ENCODE data around the gene USP22. TPM values are rescaled to one million over a fixed set of nuclear protein-coding genes. Genes with fewer than 3 reads are reported as not detected.

USP22 gene
- total and polyA plus RNA-seq, 2 of the 8 experiments (the other 6 are each of a cell fraction or from before 2014, with no cell fraction given): 221 to 316 TPM

DNA sequence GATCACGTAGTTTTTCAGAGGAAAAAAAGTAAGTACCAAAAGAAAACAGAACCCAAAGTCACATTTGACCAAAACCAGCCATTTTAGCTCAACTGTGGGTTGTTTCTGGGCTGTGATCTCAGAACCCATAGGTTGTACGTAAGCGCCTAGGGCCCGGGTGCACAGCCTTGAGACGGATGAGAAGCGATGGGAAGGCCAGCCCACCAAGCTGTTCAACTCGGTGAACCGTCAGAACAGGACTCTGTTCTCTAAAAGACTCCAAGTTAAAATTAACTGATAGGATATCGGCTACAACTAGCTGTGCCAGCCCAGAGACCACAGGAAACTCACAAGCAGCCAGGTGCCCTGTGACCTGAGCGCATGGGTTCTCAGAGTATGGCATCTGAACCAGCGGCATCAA lies 28.3 kb downstream of the USP22 start:
- Histone ChIP-seq H2BK120ac (replicated peaks; ENCODE audit: low read depth, low read length) (no peak overlapping the region), H2AFZ (ENCODE audit: low read length) (no peak overlapping the region), H2AK5ac (ENCODE audit: low read depth, low read length) (no peak overlapping the region), H3K56ac (replicated peaks; ENCODE audit: insufficient read length, low read depth, low read length) (no peak overlapping the region), H3K18ac (ENCODE audit: extremely low read depth, low read length) (no peak overlapping the region), H3K27me3 (replicated peaks in 1 of 4; ENCODE audit: control insufficient read depth in 3 of 4, extremely low read depth in 1 of 4, insufficient read depth in 3 of 4, low read length in 3 of 4) (no peaks in the 10 kb centered on the region), H3K4me3 (ENCODE audit: extremely low read depth in 1 of 4, insufficient read depth in 2 of 4, low read depth in 3 of 4, low read length in 4 of 4) (no peak overlapping the region), H2BK15ac (ENCODE audit: low read length) (no peak overlapping the region), H3K36me3 (ENCODE audit: control insufficient read depth in 2 of 4, insufficient read depth in 4 of 4, low read length in 3 of 4) (peaks cover 79 to 99% (median 92%) of the 10 kb centered on the region in 4 experiments), H3K9me3 (ENCODE audit: insufficient read depth in 2 of 2, low read depth in 1 of 2, low read length in 1 of 2) (no peaks in the 10 kb centered on the region), H3K14ac (ENCODE audit: insufficient read length) (no peak overlapping the region), H3K4me1 (replicated peaks in 1 of 4; ENCODE audit: control insufficient read depth in 3 of 4, insufficient read depth in 4 of 4, low read length in 3 of 4) (no peaks in the 10 kb centered on the region), H3K79me2 (ENCODE audit: control insufficient read depth in 1 of 2, insufficient read depth in 2 of 2, low read length in 2 of 2) (peaks cover 3 to 84% of the 10 kb centered on the region in 2 experiments; a peak in 3 of 4 replicates), H3K9ac (replicated peaks in 1 of 4; ENCODE audit: extremely low read depth in 1 of 4, low read depth in 3 of 4, low read length in 3 of 4) (no peak overlapping the region), H3K4ac (replicated peaks; ENCODE audit: insufficient read length, low read depth, low read length) (no peak overlapping the region), H3K23ac (ENCODE audit: insufficient read length) (no peak overlapping the region), H3K23me2 (ENCODE audit: low read depth, low read length) (no peaks in the 10 kb centered on the region), H2BK20ac (ENCODE audit: low read length) (no peak overlapping the region), H2BK12ac (ENCODE audit: low read depth, low read length) (no peak overlapping the region), H4K91ac (replicated peaks; ENCODE audit: insufficient read length, low read length) (no peak overlapping the region), H3K27ac (ENCODE audit: low read depth, low read length) (no peak overlapping the region), H3K4me2 (ENCODE audit: insufficient read depth in 1 of 2, low read depth in 2 of 2, low read length in 2 of 2) (no peak overlapping the region), H4K8ac (ENCODE audit: extremely low read depth, insufficient read depth, low read length) (no peak overlapping the region), H4K5ac (ENCODE audit: insufficient read length, low read depth, low read length) (no peak overlapping the region), H2BK5ac (ENCODE audit: low read depth, low read length) (no peak overlapping the region), H3K79me1 (ENCODE audit: low read depth, low read length) (peaks cover 32% of the 10 kb centered on the region), H4K20me1 (replicated peaks in 1 of 2; ENCODE audit: control insufficient read depth in 1 of 2, insufficient read depth in 2 of 2, low read length in 2 of 2) (peaks cover 28 to 49% of the 10 kb centered on the region in 2 experiments)
- DNase-seq (ENCODE audit: low read depth in 1 of 2, low spot score in 2 of 2) (no peak), FAIRE-seq (no peak)
- WGBS, 2 experiments (ENCODE audit: extremely low coverage in 1 of 2, insufficient coverage in 1 of 2, insufficient read length in 1 of 2, insufficient replicate concordance in 2 of 2, low coverage in 1 of 2, low lambda C conversion rate in 2 of 2, missing lambda C conversion rate in 1 of 2): 90% methylated on average over 11 of the region's 11 CpGs; no CpG with 5 or more reads in 1 of the 2 experiments
- CTCF ChIA-PET (ENCODE audit: partially characterized antibody): interaction anchor here (1.0 to 1.2 kb wide), 3 partner anchors 9 to 149 kb away, joined by 4 to 5 read pairs (median 4); no protein-coding TSS in a partner anchor
- POLR2A ChIA-PET (ENCODE audit: partially characterized antibody): interaction anchor here (0.9 to 2.8 kb wide), 9 partner anchors 9 to 85 kb away, joined by 3 to 15 read pairs (median 3); no protein-coding TSS in a partner anchor
- TF ChIP-seq, protein P1, sequence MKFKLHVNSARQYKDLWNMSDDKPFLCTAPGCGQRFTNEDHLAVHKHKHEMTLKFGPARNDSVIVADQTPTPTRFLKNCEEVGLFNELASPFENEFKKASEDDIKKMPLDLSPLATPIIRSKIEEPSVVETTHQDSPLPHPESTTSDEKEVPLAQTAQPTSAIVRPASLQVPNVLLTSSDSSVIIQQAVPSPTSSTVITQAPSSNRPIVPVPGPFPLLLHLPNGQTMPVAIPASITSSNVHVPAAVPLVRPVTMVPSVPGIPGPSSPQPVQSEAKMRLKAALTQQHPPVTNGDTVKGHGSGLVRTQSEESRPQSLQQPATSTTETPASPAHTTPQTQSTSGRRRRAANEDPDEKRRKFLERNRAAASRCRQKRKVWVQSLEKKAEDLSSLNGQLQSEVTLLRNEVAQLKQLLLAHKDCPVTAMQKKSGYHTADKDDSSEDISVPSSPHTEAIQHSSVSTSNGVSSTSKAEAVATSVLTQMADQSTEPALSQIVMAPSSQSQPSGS (IDR thresholded peaks at IDR 0.05; ENCODE audit: low read length): no peak
- TF ChIP-seq BCL11A (IDR thresholded peaks at IDR 0.05; ENCODE audit: low read depth in 2 of 2, low read length in 2 of 2): no peak

Data from H1 (cell line).